ENCODE measurements around the gene IL19.

The IL19 gene, protein sequence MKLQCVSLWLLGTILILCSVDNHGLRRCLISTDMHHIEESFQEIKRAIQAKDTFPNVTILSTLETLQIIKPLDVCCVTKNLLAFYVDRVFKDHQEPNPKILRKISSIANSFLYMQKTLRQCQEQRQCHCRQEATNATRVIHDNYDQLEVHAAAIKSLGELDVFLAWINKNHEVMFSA
- total RNA-seq = 0.24 to 0.63 reads per million in 2 donors

DNA sequence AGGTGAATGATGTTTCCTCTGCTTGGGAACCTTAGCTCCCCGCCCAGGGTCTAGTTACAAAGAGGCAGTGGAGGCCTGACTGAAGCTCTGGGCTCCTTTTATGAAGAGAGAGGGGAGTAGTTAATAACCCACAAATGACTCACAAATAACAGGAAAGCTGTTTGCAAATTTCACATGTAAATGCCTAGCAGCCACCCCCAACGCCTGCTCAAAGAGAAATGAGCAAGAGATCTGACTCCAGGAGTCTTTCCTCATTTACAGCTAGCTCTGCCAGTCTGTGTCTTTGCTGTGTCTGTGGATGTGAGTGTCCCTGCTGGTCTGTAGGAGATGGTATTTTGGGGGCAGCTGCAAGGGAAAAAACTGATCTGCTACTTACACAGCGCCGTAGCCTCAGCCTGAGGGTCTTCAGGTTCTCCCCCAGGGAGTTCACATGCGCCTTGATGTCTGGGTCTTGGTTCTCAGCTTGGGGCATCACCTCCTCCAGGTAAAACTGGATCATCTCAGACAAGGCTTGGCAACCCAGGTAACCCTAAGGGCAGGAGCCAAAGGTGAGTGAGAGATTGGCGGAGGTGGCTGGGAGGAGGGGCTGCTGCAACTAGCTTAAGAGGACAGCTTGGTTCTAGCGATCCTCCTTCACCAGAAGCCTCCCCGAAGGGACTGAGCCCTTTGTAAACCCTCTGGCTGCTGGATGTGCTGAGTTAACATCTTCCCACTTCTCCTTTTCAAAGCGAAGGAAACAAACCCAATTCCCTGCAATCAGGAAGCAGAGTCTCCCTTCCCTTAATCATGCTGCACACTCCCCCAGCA is at the start of gene IL19:
IL19 (plus strand) TSS at position 243 of the 807 bp plus-strand sequence. CDS start 65,890 bp downstream, outside the sequence.
- no peak for DNase-seq

DNA sequence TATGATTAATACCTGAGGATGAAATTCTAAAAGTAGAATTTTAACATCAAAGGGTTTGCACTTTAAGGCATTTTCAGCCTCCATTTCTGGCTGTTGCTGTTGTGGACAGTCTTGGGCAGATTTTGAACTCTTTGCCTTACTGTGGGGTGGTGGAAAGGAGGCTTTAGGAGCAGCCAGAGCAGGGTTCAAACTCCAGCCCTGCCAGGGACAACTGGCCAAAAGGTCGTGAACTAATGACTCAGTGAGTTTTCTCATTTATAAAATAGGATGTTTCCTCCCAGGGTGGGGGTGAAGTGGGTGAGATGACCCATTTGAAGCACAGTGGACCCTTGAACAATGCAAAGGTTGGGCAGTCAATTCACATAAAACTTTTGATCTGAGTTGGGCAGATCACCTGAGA is 49.1 kb upstream of the IL19 start:
- no peak for DNase-seq

DNA sequence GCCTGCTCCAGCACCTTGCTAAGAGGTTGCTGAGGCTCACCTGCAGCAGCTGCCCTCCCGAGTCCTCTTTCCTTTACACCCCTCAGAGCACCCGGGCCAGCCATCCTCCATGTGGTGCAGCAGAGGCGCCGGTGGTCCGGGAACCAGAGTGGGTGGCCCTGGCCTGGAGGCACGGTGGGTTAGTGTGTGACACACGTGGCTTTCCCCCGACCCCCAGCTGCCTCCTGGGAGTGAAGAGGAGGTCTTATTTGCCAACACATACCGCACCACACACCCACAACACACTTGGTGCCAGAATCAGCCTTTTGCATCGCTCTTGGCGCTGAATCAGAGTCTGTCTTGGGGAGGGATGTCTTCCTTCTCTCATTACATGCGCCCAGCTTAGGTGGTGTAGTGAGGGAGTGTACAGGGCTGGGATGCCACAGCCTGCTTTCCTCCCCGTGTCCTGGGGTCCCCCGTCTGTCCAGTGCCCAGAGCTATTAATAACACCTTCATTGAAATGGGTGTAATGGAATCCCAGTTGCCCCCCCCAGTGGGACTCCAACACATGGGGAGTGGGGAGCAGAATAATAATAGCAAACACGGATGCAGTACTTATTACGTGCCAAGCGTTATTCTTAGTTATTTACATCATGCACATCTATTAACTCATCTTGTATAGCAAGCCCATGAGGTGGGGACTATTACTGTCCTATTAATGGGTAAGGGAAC is 47.7 kb upstream of the IL19 start:
- no peak for DNase-seq

DNA sequence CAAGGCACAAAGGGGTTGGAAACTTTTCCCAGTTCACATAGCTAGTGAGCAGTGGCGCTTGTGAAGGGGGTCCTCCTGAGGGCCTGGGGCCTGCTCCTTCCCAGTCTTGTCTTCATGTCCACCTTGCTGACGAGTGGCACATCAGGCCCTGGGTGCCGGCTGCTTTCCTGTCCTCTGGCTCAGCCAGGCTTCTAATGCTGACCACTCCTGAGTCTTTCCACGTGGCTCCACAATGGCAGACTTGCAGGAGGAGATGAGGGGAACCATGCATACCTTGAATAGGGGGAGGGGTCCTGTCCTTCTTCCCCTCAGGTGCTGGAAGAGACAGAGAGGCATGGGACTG is 47.1 kb upstream of the IL19 start:
- no peak for DNase-seq

DNA sequence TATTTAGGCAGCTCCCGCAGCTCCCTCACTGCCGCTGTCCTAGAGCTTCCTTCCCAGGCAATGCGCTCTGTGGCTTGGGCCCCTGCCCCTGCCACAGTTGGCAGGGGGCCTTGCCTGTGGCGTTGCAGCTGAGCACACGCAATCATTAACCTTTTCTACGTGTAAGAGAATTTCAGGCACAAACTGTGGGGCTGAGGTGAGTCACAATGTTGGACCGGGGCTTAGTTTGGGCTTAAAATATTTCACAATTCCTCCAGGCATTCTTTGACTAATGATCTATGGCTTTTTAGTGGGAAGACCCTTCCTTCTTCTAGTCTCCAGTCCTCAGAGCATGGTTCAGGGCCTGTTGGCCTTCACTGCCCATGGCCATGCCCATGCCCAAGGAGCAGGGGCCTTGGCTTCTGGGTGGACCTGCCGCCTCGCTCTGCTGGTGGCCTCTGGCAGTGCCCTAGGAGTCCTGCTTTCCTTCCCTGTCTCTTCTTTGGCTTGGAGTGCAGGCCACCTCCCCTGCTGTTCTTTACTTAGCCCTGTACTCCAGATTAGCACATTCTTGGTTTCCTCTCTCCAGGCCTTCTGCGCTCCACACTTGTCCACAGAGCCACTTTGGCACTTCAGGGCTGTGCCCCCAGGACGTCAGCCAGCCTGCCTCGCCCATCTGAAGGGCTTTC is 46.6 kb upstream of the IL19 start:
- DNase-seq = no peak

DNA sequence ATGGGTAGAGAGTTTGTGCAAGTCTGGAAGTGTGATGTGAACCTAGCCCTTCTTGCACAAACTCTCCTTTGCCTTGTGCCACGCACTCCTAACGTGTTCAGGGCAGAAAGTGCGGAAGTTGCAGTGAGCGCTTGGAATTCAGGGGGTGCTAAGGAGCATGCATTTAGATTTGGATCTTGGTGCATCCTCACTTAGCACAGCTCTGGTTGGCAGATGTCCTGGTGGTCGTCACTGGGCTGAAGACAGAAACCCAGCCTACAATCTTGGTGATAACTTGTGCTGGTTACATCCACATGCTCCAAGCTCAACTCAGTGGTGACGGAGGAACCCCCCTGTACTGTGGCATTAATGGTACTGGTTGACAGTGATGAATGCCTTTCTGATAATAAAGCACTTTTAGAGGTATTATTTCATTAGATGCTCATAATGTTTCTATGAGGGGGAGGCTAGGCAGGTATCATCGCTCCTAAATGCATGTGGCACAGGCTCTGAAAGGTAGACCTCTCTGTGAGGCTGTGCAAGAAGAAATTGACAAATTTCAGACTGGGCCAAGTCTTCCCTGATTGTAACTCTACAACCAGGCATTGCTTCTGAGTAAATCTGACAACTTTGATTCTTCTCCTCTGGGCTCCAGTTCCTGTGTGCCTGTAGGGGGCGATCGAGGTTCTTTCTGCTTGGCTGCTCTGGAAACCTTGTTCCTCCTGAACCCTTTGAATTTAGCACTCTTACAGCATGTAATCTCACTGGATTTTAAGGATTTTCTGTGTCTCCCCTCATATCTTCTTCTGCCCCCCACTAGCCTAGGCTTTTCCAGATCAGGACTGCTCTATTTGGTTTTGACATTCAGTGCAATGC is 45.2 kb upstream of the IL19 start:
- peak; percentile 60 for DNase-seq

DNA sequence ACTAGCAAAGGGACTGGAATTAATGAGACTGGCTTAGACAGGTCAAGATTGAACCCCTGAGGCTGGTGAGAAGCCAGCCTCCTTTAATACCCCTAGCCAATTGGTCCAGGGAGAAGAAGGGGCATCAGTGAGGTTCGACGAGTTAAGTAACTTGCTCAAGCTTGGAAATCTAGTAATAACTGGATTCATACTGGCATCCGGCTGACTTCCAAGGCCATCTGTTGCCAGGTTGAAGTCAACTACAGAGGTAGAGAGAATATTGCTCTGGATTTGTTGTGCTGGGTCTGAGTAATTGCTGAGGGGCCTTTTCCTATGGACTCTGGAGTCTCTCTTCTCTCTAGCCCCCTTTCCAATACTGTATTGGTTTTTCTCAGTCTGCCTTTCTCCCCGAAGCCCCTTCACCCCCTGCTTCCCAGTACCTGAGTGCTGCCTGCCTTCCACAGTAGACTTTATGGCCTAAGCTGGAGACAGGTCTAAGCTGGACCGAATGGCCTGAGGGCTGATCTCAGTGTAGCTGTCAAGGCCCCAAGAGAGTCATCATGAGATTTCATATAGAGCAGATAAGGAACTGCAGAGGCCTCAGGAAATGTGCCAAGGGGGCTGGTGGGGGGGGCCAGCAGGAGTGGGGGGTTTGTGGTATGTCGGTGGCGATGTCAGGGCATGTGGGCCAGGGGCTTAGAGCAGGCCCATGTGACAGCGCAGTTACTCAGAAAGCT is 42.4 kb upstream of the IL19 start:
- DNase-seq = no peak

DNA sequence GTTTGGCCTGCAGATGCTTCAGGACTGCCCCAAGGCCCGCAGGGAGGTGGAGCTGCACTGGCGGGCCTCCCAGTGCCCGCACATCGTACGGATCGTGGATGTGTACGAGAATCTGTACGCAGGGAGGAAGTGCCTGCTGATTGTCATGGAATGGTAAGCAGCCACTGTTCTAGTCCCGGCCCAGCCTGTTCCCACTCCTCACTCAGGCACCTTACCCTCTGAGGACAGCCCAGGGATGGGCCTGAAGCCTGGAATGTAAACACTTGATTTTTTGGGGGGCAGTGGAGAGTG is 41.9 kb upstream of the IL19 start:
- no peak for DNase-seq

DNA sequence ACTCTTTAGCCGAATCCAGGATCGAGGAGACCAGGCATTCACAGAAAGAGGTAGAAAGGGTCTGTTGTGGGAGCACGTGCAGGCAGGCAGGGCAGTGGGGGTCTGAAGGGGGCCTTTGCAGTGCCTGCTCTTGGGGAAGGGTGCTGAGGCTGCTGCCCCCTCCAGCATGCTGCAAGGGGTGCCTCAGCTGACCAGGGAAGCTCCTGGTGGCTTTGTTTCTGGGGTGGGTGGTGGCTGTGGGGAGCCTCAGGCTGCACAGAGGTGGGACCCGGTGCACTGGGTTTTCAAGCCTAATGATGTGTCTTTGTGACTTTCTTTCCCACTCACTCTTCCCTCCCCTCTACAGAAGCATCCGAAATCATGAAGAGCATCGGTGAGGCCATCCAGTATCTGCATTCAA is 41.5 kb upstream of the IL19 start:
- no peak for DNase-seq

DNA sequence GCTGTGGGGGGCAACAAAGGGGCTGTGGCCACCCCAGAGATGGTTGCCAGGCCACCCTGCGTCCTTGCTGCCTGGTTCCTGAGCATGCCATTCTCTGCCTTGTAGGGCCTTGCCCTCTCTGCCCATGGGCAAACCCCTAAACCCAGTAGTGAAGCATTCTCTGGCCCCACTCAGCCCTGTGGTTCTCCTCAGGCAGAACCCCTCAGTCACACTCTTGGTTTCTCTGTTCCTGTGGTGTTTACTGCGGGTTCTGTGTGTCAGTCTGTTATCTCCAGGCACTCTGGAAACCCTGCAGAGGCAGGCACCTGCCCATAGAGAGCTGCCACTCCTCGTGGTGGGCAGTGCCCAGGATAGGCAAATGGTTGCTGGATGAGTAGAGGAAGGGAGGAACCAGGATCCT is 41.1 kb upstream of the IL19 start:
- no peak for DNase-seq

DNA sequence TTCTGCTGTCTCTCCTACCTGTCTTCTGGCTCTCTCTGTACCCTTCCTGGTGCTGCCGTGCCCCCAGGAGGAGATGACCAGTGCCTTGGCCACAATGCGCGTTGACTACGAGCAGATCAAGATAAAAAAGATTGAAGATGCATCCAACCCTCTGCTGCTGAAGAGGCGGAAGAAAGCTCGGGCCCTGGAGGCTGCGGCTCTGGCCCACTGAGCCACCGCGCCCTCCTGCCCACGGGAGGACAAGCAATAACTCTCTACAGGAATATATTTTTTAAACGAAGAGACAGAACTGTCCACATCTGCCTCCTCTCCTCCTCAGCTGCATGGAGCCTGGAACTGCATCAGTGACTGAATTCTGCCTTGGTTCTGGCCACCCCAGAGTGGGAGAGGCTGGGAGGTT is 38.1 kb upstream of the IL19 start:
- DNase-seq = no peak

DNA sequence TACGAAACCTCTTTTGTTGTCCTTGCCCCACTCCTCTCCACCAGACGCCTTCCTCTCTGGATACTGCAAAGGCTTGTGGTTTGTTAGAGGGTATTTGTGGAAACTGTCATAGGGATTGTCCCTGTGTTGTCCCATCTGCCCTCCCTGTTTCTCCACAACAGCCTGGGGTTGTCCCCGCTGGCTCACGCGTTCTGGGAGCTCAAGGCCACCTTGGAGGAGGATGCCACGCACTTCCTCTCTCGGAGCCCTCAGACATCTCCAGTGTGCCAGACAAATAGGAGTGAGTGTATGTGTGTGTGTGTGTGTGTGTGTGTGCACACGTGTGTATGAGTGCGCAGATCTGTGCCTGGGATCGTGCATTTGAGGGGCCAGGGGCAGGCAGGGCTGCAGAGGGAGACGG is 37.6 kb upstream of the IL19 start:
- DNase-seq = no peak

DNA sequence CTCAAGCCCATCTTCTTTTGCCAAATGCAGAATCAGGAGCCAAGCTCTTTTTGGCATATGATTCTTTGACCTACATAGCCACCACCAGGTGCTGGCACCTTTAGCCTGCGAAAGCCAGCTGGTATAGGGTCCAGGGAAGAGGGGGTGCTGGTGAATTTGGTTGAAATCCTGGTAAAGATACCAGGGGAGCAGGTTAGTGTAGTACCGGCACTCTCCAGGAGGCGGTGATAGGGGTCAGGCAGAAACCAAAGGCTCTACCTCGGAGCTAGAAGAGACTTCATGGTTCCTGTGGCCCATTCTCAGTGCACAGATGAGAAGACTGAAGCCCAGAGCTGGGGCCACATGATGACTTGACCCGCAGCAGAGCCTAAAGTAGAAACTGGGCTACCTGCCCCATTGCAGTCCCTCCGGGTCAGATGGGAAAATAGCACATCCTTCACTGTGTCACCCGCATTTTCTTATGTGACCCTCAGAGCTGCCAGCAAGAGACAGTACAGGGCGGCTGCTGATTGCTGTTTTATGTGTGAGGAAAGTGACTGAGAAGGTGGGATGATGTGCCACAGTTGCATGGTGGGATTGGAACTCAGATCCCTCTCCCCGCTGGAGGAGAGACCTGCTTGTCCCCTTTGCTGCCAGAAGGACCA is 36.0 kb upstream of the IL19 start:
- peak; percentile 70 for DNase-seq

DNA sequence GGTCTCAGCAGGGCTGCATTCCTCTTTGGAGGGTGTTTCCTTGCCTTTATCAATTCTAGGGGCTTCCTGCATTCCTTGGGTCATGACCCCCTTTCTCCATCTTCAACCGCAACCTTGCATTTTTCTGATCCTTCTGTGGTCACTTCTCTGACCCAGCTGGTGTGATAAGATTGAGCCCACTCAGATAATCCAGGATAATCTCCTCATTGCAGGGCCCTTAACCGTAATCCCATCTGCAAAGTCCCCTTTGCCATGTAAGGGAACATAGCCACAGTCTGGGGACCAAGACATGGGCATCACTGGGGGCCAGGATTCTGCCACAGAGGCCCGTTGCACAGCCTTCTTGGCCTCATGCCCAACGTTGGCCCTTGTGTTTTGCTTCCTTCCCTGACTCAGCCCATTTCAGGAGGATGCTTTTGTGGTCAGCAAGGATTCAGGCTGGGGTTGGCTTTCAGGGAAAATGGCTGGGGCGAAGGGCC is 35.0 kb upstream of the IL19 start:
- DNase-seq = no peak

DNA sequence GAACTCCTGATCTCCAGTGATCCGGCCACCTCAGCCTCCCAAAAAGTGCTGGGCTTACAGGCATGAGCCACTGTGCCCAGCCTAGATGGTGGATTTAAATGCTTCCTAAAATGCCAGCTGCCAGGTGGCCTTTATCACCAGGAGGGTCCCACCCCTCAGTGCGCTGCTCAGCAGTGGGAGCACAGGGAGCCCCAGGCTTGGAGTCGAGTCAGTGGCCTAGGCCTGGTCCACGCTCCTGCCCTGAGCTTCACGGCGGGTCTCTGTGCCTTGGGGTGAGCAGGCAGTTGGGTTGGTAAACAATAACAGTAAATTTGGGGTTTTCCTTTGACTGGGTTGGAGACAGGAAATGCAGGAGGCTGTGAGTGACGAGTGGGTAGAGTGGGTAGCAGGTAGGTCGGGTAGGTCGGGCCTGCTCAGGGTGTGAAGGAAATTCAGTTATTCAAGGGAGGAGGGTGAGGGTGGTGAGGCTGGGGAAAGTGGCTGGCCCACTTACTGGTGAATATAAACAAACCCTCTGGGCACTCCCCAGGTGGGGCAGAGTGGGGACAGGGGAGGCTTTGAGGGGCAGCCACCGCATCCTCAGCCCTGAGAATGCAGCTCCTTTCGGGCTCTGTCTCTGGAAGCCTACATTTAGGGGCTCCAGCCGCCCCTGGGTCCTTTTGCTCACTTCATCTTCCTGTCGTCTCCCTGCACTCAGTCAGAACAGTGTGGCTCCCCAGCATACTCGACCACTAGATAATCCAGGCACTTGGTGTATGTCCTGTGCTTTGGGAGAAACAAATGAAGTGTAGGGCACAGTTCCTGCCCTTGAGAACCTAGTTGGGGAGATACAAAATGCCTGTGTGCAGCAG is 33.5 kb upstream of the IL19 start:
- DNase-seq = peak; percentile 59

DNA sequence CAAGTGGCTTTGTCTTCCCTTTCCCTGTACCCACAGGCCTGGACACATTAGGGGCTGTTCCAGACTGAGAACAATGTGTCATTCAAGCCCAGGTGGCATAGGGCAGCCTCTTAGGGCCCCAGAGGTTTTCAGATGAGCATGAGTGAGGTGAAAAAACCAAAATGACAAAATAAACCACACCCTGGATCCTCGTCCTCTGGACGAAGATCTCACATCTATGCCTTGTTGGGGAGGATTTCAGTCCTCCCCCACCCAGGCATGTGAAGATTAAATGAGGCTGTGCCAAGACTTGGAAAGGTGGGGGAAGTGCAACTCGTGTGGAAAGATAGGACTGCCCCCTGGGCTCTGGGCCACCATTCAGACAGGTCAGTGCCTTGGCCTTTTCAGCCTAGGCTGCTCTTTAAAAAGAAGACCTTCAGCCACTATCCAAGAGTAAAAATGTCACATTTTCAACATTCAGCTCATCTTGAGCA is 32.8 kb upstream of the IL19 start:
- DNase-seq = no peak

DNA sequence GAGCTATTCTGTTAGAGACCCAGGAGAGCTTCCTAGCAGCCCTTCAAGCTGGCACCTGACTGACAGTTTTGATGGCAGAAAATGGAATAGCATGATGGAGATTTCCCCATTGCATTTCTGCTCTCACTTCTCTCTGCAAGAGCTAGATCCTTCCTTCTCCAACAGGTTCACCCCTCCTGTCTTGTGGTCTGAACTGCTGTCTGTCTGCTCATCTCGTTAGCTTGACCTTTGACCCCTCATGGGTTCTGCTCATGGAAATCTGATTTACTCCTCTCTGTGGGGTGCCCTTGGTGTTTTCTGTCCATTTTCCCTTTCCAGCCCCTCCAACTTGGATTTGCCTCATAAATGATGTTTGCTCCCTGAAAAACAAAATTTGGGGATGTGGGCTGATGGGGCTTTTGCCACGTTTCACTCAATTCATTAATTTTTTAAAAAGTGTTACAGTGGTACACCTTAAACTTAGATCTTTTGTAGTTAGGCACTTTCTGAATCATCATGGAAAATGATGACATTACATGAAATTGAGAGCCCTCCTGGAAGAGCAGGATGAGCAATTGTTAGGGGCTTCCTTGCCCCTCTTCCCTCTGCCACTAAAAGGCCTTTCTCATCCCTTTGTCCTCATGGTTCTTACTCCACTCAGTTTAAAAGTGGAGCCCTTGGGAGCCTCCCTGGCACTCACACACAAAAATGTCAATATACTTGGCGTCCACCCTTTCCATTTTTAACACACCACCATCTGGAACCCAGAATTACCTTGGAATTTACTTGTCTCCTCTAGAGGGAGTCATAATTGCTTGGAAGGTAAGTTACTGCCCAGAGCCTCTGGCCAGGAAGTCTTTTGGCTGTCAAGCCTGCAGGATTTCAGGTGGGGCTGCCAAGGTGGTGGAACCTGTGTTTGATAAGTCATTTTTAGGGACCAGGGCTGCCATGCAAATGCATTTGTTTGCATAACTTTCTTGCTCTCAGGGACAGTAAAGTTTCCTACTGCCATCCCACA is 31.9 kb upstream of the IL19 start:
- no peak for DNase-seq

DNA sequence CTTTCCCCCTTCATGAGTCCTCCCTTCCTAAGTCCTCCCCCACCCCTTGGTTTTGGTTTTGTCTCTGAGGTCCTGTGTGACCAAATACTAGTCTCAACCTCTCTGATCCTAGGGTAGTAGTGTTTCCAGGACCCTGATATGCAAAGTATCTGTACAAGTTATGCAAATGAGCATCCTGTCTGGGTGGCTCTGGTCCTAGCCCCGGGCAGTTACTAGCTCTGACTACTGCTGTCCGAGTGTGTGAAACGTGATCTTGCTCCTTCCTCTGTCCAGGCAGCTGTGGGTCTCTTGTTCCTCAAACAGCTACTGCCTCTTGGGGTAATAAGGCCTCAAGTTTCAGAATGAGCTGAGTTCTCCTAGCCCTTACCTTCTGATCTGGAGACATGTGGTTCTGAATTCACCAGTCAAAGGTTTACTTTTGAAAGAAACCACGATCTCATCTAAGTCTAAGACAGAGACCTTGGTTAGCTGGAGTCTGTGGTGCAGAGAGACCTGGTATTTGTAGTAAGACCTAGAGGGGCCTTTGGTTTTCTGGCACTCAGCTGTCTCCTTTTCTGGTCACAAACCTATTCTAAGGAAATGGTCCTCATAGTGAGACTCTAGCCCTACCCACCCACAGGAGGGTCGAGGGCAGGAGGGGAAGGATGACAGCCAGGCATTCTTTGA is 31.0 kb upstream of the IL19 start:
- DNase-seq = no peak

All from T-helper 9 cell (primary cell).